HepG2 (cell line): Measurements from ENCODE around the gene MON1A. TPM values are rescaled to one million over a fixed set of nuclear protein-coding genes. Genes with fewer than 3 reads are reported as not detected.
A peak's percentile ranks its signal among the peaks of the same experiment; 100 is the strongest.

Experiments
- AKAP8 ChIP-seq: sonication (generic); formaldehyde crosslinking; IDR thresholded peaks from 2 replicates; pipeline ENCODE4 v1.5.1; 2020; ENCODE audit warnings: mild to moderate bottlenecking, missing genetic modification reagents
- ELF4 ChIP-seq: sonication (generic); formaldehyde crosslinking; IDR thresholded peaks from 2 replicates; pipeline ENCODE4 v1.5.0; 2020; ENCODE audit warnings: missing genetic modification reagents, mild to moderate bottlenecking, moderate library complexity, borderline replicate concordance
- FOXJ3 ChIP-seq: sonication (generic); formaldehyde crosslinking; IDR thresholded peaks from 2 replicates; pipeline ENCODE4 v1.4.0; 2020; ENCODE audit warnings: missing genetic modification reagents, mild to moderate bottlenecking, borderline replicate concordance
- HES4 ChIP-seq: sonication (generic); formaldehyde crosslinking; IDR thresholded peaks from 2 replicates; pipeline ENCODE4 v1.9.0; 2021; ENCODE audit warnings: mild to moderate bottlenecking, missing genetic modification reagents, borderline replicate concordance
- IKZF1 ChIP-seq: fragments of 450-650 bp; IDR thresholded peaks from 2 replicates; pipeline ENCODE4 v1.7.1; 2016
- KDM4B ChIP-seq: sonication (generic); formaldehyde crosslinking; IDR thresholded peaks from 2 replicates; pipeline ENCODE4 v1.4.0; 2020; ENCODE audit warnings: missing genetic modification reagents
- PCBP2 ChIP-seq: fragments of 200-400 bp; formaldehyde crosslinking; optimal IDR thresholded peaks from 2 replicates; pipeline ENCODE3; 2018; ENCODE audit warnings: low read length, low read depth; ENCODE audit not compliant: poor library complexity, severe bottlenecking
- PHF20 ChIP-seq: sonication (generic); formaldehyde crosslinking; IDR thresholded peaks from 2 replicates; pipeline ENCODE4 v1.5.0; 2020; ENCODE audit warnings: mild to moderate bottlenecking, missing genetic modification reagents
- RBAK ChIP-seq: sonication (generic); formaldehyde crosslinking; IDR thresholded peaks from 2 replicates; pipeline ENCODE4 v1.5.1; 2020; ENCODE audit warnings: mild to moderate bottlenecking, missing genetic modification reagents
- REPIN1 ChIP-seq: sonication (generic); formaldehyde crosslinking; IDR thresholded peaks from 2 replicates; pipeline ENCODE4 v1.8.0; 2022; ENCODE audit warnings: missing genetic modification reagents, low read depth, mild to moderate bottlenecking, borderline replicate concordance
- SRY ChIP-seq: sonication (generic); formaldehyde crosslinking; IDR thresholded peaks from 2 replicates; pipeline ENCODE4 v1.8.0; 2022; ENCODE audit warnings: mild to moderate bottlenecking, missing genetic modification reagents
- ZNF891 ChIP-seq: sonication (generic); formaldehyde crosslinking; IDR thresholded peaks from 2 replicates; pipeline ENCODE4 v1.5.0; 2020; ENCODE audit warnings: mild to moderate bottlenecking, missing genetic modification reagents
- polyA plus RNA-seq, 8 experiments: library from polyadenylated mRNA; depleted of rRNA in 3 of 8; stranded (reverse) in 7 of 8; unstranded in 1 of 8; fragments of >200 nt; fragmentation: Illumina TruSeq in 4 of 8; extraction: Trizol in 4 of 8; gene quantifications; 2 replicates each; pipeline versions ENCODE4 v1.2.1 to v1.2.3, GENCODE V29; 2011 to 2016; ENCODE audit warnings: low read depth in 4 of 8, missing spikeins in 1 of 8, mixed read lengths in 1 of 8; ENCODE audit not compliant: insufficient read depth in 1 of 8
- total RNA-seq, 5 experiments: library from RNA; depleted of rRNA; stranded (reverse); fragments of >200 nt; fragmentation: Illumina TruSeq; extraction: Trizol; gene quantifications; 2 replicates each; pipeline ENCODE4 v1.2.3, GENCODE V29; 2016; ENCODE audit warnings: low read depth in 1 of 5
- TF ChIP-seq, protein P1 (sequence below): IDR thresholded peaks from 2 replicates; pipeline ENCODE4 v1.6.1; 2016; ENCODE audit warnings: control low read depth
- TF ChIP-seq, protein P2 (sequence below): sonication (generic); formaldehyde crosslinking; conservative IDR thresholded peaks from 2 replicates; pipeline ENCODE4 v1.8.0; 2022; ENCODE audit warnings: low read depth, missing genetic modification reagents
- TF ChIP-seq, protein P3 (sequence below): sonication (generic); formaldehyde crosslinking; IDR thresholded peaks from 2 replicates; pipeline ENCODE4 v1.4.0; 2020; ENCODE audit warnings: mild to moderate bottlenecking, missing genetic modification reagents
- TF ChIP-seq, protein P4 (sequence below): sonication (generic); formaldehyde crosslinking; IDR thresholded peaks from 2 replicates; pipeline ENCODE4 v1.4.0; 2020; ENCODE audit warnings: missing genetic modification reagents
- TF ChIP-seq, protein P5 (sequence below): sonication (generic); formaldehyde crosslinking; IDR thresholded peaks from 2 replicates; pipeline ENCODE4 v1.5.1; 2020; ENCODE audit warnings: mild to moderate bottlenecking, missing genetic modification reagents, borderline replicate concordance

The MON1A gene
- total and polyA plus RNA-seq, 2 of the 13 experiments (the other 11 are each of a cell fraction or from before 2014, with no cell fraction given): 4.6 to 9.0 TPM

DNA sequence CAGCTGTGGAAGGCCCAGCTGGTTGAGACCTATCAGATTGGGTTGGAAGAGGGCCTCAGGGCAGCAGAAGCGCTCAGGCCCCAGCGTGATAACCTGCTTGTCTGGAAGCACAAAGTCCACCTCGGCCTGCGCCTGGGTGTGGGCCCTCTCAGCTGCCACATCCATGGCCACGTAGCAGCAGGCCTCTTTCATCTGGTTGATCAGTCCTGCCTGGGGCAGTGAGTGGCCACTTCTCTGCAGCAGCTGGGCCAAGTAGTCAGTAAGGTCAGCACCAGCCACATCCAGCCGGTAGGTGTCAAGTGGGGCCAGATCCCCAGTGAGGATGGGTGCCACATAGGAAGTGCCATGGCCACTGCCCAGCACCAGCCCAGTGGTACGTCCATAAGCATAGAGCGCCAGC is 56.0 kb downstream of the MON1A start (continued):
- no peak for TF ChIP-seq KDM4B (CRISPR knock-in tag)
- TF ChIP-seq PHF20 (CRISPR knock-in tag): peak; percentile 58; the same call in 1 of the 2 replicates
- TF ChIP-seq, protein P1, sequence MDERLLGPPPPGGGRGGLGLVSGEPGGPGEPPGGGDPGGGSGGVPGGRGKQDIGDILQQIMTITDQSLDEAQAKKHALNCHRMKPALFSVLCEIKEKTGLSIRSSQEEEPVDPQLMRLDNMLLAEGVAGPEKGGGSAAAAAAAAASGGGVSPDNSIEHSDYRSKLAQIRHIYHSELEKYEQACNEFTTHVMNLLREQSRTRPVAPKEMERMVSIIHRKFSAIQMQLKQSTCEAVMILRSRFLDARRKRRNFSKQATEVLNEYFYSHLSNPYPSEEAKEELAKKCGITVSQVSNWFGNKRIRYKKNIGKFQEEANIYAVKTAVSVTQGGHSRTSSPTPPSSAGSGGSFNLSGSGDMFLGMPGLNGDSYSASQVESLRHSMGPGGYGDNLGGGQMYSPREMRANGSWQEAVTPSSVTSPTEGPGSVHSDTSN (CRISPR knock-in tag): no peak
- TF ChIP-seq, protein P2, sequence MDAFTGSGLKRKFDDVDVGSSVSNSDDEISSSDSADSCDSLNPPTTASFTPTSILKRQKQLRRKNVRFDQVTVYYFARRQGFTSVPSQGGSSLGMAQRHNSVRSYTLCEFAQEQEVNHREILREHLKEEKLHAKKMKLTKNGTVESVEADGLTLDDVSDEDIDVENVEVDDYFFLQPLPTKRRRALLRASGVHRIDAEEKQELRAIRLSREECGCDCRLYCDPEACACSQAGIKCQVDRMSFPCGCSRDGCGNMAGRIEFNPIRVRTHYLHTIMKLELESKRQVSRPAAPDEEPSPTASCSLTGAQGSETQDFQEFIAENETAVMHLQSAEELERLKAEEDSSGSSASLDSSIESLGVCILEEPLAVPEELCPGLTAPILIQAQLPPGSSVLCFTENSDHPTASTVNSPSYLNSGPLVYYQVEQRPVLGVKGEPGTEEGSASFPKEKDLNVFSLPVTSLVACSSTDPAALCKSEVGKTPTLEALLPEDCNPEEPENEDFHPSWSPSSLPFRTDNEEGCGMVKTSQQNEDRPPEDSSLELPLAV: no peak
- TF ChIP-seq FOXJ3 (CRISPR knock-in tag): no peak
- no peak for TF ChIP-seq PCBP2
- TF ChIP-seq, protein P3, sequence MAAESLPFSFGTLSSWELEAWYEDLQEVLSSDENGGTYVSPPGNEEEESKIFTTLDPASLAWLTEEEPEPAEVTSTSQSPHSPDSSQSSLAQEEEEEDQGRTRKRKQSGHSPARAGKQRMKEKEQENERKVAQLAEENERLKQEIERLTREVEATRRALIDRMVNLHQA (CRISPR knock-in tag): no peak
- TF ChIP-seq IKZF1: no peak
- peak; percentile 37; the same call in 1 of the 2 replicates for TF ChIP-seq REPIN1 (CRISPR knock-in tag)
- no peak for TF ChIP-seq ZNF891 (CRISPR knock-in tag)
- TF ChIP-seq RBAK (CRISPR knock-in tag): no peak
- TF ChIP-seq, protein P4, sequence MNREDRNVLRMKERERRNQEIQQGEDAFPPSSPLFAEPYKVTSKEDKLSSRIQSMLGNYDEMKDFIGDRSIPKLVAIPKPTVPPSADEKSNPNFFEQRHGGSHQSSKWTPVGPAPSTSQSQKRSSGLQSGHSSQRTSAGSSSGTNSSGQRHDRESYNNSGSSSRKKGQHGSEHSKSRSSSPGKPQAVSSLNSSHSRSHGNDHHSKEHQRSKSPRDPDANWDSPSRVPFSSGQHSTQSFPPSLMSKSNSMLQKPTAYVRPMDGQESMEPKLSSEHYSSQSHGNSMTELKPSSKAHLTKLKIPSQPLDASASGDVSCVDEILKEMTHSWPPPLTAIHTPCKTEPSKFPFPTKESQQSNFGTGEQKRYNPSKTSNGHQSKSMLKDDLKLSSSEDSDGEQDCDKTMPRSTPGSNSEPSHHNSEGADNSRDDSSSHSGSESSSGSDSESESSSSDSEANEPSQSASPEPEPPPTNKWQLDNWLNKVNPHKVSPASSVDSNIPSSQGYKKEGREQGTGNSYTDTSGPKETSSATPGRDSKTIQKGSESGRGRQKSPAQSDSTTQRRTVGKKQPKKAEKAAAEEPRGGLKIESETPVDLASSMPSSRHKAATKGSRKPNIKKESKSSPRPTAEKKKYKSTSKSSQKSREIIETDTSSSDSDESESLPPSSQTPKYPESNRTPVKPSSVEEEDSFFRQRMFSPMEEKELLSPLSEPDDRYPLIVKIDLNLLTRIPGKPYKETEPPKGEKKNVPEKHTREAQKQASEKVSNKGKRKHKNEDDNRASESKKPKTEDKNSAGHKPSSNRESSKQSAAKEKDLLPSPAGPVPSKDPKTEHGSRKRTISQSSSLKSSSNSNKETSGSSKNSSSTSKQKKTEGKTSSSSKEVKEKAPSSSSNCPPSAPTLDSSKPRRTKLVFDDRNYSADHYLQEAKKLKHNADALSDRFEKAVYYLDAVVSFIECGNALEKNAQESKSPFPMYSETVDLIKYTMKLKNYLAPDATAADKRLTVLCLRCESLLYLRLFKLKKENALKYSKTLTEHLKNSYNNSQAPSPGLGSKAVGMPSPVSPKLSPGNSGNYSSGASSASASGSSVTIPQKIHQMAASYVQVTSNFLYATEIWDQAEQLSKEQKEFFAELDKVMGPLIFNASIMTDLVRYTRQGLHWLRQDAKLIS (CRISPR knock-in tag): no peak
- TF ChIP-seq ELF4 (CRISPR knock-in tag): no peak
- TF ChIP-seq, protein P5, sequence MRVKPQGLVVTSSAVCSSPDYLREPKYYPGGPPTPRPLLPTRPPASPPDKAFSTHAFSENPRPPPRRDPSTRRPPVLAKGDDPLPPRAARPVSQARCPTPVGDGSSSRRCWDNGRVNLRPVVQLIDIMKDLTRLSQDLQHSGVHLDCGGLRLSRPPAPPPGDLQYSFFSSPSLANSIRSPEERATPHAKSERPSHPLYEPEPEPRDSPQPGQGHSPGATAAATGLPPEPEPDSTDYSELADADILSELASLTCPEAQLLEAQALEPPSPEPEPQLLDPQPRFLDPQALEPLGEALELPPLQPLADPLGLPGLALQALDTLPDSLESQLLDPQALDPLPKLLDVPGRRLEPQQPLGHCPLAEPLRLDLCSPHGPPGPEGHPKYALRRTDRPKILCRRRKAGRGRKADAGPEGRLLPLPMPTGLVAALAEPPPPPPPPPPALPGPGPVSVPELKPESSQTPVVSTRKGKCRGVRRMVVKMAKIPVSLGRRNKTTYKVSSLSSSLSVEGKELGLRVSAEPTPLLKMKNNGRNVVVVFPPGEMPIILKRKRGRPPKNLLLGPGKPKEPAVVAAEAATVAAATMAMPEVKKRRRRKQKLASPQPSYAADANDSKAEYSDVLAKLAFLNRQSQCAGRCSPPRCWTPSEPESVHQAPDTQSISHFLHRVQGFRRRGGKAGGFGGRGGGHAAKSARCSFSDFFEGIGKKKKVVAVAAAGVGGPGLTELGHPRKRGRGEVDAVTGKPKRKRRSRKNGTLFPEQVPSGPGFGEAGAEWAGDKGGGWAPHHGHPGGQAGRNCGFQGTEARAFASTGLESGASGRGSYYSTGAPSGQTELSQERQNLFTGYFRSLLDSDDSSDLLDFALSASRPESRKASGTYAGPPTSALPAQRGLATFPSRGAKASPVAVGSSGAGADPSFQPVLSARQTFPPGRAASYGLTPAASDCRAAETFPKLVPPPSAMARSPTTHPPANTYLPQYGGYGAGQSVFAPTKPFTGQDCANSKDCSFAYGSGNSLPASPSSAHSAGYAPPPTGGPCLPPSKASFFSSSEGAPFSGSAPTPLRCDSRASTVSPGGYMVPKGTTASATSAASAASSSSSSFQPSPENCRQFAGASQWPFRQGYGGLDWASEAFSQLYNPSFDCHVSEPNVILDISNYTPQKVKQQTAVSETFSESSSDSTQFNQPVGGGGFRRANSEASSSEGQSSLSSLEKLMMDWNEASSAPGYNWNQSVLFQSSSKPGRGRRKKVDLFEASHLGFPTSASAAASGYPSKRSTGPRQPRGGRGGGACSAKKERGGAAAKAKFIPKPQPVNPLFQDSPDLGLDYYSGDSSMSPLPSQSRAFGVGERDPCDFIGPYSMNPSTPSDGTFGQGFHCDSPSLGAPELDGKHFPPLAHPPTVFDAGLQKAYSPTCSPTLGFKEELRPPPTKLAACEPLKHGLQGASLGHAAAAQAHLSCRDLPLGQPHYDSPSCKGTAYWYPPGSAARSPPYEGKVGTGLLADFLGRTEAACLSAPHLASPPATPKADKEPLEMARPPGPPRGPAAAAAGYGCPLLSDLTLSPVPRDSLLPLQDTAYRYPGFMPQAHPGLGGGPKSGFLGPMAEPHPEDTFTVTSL: no peak
- TF ChIP-seq AKAP8 (CRISPR knock-in tag): no peak
- no peak for TF ChIP-seq HES4
- TF ChIP-seq SRY (CRISPR knock-in tag): no peak
